Measurements from ENCODE around the gene FUBP1.
A peak's percentile ranks its signal among the peaks of the same experiment; 100 is the strongest.
"Not testable (repeated sequence)": the region's sequence is repeated elsewhere in the genome, so short reads cannot be mapped to it uniquely, and the experiment has no call there.

FUBP1 gene, protein sequence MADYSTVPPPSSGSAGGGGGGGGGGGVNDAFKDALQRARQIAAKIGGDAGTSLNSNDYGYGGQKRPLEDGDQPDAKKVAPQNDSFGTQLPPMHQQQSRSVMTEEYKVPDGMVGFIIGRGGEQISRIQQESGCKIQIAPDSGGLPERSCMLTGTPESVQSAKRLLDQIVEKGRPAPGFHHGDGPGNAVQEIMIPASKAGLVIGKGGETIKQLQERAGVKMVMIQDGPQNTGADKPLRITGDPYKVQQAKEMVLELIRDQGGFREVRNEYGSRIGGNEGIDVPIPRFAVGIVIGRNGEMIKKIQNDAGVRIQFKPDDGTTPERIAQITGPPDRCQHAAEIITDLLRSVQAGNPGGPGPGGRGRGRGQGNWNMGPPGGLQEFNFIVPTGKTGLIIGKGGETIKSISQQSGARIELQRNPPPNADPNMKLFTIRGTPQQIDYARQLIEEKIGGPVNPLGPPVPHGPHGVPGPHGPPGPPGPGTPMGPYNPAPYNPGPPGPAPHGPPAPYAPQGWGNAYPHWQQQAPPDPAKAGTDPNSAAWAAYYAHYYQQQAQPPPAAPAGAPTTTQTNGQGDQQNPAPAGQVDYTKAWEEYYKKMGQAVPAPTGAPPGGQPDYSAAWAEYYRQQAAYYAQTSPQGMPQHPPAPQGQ

DNA sequence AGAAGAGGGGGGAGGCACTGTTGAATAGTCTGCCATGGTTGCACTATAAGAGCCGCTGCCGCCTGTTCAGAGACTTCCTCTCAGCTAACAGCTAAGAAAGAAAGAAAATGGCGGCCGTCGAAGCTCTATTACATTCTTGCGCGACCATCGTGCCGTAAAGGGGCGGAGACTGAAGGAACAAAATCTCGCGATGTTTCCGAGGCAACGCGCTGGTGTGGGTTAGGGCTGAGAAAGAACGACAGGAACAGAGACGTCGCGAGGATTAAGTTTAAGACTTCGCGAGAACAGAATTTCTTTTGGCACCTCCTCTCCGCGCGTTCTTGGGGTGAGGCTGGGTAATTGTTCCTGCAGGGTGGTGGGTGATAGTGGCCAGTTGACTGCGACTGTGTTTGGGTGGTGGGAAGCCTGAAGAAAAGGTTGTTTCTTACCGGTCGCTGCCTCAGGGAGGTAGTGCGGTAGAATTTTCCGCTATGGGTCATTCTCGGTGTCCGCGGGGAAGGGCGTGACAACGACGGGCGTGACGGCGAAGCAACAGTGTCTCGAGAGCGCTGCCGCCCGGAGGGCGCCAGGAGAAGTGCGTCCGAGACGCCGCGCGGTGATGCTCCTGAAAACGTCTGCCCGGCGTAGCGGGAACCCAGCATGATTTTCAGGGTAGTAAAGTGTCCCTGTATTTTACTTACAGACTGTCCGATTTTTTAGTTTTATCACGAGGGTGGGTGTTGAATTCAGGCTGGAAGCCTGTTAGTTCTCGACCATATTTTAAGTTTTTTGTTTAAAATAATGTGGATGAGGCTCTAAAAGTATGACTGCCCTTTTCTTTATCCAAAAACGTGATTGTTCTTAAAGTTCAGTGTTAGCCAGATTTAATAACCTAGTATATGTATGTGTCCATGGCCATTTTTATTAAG, at the start of gene FUBP1:
FUBP1 (minus strand) TSS at position 104 of the 908 bp plus-strand sequence; CDS start at position 36, 68 bp downstream.
- DNase-seq: peak; percentile 99

- not testable (repeated sequence) for DNase-seq
These were observed 42.3 kb upstream of the FUBP1 start for GRCh38 chr1:78021134-78021533.

GRCh38 chr1:78019024-78019423, 40.2 kb upstream of the FUBP1 start:
- no peak for DNase-seq

GRCh38 chr1:78015148-78015547, 36.3 kb upstream of the FUBP1 start:
- no peak for DNase-seq

DNA sequence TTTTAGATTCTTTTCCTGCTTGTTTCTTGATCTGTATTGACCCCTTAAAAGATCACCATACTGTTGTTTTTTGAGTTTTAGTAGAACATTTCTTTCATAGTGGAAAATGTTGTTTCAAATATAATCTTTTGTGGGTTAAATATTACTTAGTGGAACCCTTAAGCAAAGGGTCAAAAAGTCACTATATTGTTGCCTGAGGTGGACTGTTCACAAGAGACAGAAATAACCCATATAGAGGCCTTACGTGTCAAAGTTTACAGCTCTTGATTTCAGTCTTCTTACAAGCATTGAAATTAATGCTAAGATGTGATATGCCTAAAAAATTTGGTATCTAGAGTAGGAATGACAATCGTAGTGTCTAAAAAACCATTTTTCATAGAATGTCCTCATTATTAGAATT, 32.2 kb upstream of the FUBP1 start:
- no peak for DNase-seq

- no peak for DNase-seq
These were observed 31.0 kb upstream of the FUBP1 start for GRCh38 chr1:78009836-78010235.

GRCh38 chr1:78009276-78009675, 30.4 kb upstream of the FUBP1 start:
- DNase-seq: no peak

DNA sequence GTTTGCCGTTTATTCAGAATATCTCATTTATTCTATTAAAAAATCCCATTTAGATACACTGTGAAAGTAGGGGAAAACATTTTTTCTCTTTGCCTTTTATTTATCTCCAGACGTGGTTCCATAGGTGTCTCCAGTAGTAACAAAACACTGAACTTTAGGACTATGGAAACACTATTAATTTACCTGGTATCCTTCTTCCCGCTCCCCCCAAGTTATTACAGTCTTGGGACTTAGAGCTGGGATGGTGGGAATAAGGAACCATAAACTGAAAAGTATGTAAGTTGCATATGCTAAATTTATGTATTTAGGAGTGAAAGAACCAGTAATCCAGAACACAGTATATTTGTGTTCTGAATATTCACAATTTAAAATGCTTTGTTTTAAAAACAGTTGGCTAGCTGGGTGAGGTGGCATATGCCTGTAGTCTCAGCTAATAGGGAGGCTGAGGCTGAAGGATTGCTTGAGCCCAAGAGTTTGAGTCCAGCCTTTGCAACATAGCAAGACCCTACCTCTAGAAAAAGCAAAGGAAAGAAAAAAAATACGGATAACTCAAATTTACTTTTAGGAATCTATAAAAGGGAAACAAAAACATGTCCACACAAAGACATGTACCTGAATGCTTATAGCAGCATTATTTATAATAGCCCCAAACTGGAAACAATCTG, 28.9 kb upstream of the FUBP1 start:
- no peak for DNase-seq

GRCh38 chr1:78006521-78006920, 27.6 kb upstream of the FUBP1 start:
- DNase-seq: no peak

DNA sequence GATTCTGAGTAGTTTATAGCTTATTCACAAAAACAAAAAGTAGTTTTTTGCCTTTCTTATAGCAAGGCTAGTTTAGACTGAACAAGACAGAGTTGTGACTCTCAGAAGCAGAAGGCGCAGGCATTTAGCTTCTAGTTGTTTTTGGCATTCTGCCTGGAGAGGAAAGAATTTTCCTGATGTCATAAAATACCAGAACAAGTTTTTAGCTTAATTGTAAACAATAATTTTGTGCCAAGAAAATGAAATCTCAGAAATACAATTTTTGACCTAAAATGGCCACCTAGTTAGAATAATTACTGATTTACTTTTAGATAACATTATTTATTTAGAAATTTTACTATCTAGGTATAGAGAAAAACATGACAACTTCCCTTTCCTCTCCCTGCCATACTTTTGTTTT, 26.9 kb upstream of the FUBP1 start:
- DNase-seq: no peak

DNA sequence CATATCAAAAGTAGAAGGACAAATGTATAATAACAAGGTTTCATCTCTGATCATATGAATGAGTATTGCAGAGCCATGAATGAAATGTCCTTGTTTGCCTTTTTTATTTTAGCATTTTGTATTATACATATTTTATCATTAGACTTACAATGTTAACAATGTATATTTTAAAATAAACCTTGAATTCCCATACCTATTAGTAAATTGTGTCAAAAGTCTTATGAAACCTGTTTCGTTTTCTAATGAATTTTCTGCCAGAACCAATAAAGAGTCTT, 26.5 kb upstream of the FUBP1 start:
- DNase-seq: no peak

- no peak for DNase-seq
These were observed 26.0 kb upstream of the FUBP1 start, which contains the start of gene DNAJB4 for GRCh38 chr1:78004719-78005447. DNAJB4 (plus strand) TSS chr1:78004939; CDS start chr1:78005111, 172 bp downstream.

- DNase-seq: no peak
These were observed 25.2 kb upstream of the FUBP1 start for GRCh38 chr1:78003882-78004718.

- no peak for DNase-seq
These were observed 24.3 kb upstream of the FUBP1 start for GRCh38 chr1:78003070-78003746.

DNA sequence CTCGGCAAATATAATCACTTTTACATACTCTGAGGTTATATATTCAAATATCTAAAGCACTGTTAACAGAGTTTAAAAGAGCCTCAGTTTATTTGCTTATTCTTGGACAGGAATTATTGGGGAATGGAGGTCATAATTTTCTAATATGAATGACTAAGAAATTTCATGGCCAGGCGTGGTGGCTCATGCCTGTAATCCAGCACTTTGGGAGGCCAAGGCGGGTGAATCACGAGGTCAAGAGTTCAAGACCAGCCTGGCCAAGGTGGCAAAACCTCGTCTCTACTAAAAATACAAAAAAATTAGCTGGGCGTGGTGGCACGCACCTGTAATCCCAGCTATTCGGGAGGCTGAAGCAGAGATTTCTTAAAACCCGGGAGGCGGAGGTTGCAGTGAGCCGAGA, 21.7 kb upstream of the FUBP1 start:
- DNase-seq: not testable (repeated sequence)

DNA sequence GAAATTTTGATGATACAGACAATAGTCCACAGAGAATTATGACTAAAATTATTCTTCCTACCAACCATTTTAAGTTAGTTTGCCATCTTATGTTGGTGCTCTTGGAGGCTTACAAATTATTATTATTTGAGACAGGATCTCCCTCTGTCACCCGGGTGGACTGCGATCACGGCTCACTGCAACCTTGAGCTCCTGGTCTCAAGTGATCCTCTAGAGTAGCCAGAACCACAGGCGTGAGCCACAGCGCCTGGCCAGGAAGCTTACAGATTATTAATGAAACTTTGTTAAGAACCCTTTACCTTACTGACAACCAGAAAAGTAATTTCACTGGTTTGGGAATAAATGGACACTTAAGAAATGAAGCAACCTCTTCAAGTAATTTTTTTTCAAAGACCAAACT, 17.9 kb upstream of the FUBP1 start:
- no peak for DNase-seq

DNA sequence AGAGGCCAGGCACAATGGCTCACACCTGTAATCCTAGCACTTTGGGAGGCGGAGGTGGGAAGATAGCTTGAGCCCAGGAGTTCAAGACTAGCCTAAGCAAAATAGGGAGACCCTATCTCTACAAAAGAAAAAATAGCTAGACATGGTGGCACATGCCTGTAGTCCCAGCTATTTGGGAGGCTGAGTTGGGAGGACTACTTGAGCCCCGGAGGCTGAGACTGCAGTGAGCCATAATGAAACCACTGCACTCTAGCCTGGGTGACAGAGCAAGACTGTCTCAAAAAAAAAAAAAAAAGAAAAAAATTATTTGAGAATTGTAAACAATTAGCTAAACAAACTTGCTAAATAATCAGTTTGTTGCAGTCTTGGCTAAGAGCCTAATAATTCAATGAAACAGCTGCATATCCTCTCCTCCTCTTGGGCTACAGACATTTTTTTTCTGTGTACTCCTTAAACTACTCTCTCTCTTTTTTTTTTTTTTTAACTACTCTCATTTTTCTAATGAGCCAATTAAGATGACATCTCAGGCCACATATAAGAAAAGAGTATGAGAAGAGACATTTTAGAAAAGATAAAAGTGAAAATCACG, 15.3 kb upstream of the FUBP1 start:
- DNase-seq: no peak

- no peak for DNase-seq
These were observed 12.8 kb upstream of the FUBP1 start for GRCh38 chr1:77991638-77992037.

DNA sequence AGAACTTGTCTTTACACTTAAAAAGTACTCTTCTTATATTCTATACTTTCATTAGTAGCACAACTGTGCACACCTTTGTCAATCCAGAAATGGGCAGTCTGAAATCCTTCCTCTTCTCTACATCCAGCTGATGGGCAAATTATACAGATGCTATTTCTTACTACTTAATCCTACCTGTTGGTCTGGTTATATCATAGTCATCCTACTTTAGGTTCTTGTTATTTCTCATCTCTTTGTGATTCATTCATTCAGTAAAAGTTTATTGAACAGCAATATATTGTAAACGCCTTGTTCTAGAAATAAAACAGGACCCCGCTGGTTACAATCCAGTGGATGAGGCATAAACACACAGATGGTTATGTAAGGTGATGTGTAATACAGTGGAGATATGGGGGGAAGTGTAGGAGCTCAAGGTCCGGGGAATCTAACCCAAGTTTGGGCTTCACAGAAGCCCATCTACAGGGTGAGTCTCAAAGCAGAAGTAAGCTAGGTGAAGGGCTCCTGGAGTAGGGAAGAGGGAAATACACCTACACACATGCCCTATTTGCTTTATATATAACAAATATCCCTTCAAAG, 11.8 kb upstream of the FUBP1 start:
- no peak for DNase-seq

- no peak for DNase-seq
These were observed 10.9 kb upstream of the FUBP1 start for GRCh38 chr1:77989744-77990143.

Data from NCI-H345 (cell line).